ENCODE measurements around the gene DLGAP1.

DNA sequence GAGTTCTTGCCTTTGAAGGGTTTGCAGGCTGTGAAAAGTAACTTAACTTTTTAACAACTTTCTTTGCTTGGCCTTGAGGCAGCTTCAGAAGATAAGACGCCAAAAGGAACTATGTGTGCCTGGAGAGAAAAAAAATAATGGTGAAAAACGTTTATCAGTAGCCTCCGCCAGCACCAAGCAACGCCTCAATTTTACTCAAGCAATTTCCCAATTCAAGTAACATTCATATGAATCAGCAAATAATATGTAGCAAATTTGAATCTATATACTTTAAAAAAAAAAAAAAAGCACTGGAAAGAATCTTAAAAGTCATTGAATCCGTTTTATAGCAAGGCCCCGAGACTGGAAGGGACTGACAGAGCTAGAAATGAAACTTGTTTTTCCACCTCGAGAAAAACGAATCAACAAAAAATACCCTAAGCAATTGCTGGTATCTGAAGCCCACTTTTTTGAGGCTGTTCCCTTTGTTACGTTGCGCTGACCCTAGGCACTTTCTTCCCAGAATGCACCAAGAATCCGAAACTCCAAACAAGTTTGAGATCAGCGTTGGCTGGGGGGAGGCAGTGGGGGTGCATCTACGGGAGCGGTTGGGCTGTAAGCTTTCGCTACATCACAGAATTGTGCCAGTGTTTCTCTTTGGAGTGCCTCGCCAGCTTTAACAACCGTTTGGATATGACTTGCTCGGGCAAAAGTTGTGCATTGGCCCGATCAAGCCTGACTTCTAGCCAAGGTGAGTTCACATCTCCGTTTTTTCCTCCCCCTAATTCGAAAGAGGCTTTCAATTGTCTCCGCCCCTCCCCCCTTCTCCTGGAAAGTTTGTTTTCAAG is 1007.8 kb downstream of the DLGAP1 start:
- TF ChIP-seq EZH2 (IDR thresholded peaks at IDR 0.05; ENCODE audit: borderline replicate concordance, low read length), result no peak
- TF ChIP-seq, protein P1, sequence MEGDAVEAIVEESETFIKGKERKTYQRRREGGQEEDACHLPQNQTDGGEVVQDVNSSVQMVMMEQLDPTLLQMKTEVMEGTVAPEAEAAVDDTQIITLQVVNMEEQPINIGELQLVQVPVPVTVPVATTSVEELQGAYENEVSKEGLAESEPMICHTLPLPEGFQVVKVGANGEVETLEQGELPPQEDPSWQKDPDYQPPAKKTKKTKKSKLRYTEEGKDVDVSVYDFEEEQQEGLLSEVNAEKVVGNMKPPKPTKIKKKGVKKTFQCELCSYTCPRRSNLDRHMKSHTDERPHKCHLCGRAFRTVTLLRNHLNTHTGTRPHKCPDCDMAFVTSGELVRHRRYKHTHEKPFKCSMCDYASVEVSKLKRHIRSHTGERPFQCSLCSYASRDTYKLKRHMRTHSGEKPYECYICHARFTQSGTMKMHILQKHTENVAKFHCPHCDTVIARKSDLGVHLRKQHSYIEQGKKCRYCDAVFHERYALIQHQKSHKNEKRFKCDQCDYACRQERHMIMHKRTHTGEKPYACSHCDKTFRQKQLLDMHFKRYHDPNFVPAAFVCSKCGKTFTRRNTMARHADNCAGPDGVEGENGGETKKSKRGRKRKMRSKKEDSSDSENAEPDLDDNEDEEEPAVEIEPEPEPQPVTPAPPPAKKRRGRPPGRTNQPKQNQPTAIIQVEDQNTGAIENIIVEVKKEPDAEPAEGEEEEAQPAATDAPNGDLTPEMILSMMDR (conservative IDR thresholded peaks at IDR 0.05 in 1 of 2, IDR thresholded peaks at IDR 0.05 in 1 of 2; ENCODE audit: extremely low read depth in 1 of 2, insufficient read depth in 1 of 2, low read depth in 1 of 2, low read length in 2 of 2), result no peak
